Measurements from ENCODE around the gene ELK3. TPM values are rescaled to one million over a fixed set of nuclear protein-coding genes. Genes with fewer than 3 reads are reported as not detected.

ELK3 gene
- total and polyA plus RNA-seq, 9 of the 15 experiments (the other 6 are each of a cell fraction or from before 2014, with no cell fraction given) = 1.5 to 5.5 (median 2.9) TPM

GRCh38 chr12:96235484-96235826 is 41.3 kb downstream of the ELK3 start:
- Histone ChIP-seq H3K27ac (ENCODE audit: extremely low read depth, low read depth, low read length) (no peak overlapping the region), H3K4me2 (ENCODE audit: insufficient read depth, low read length) (no peak overlapping the region), H3K9me3 (replicated peaks; ENCODE audit: control insufficient read depth, insufficient read depth, low read depth, low read length) (no peaks in the 10 kb centered on the region), H3K4me1 (replicated peaks in 1 of 2; ENCODE audit: control insufficient read depth in 2 of 2, insufficient read depth in 2 of 2, low read length in 2 of 2) (peaks cover under 1 to 4% of the 10 kb centered on the region in 2 experiments; a peak in 2 of 5 replicates), H3K4me3 (no peak overlapping the region), H3K27me3 (ENCODE audit: control insufficient read depth in 2 of 2, insufficient read depth in 2 of 2, low read length in 2 of 2) (no peaks in the 10 kb centered on the region; a peak in 1 of 5 replicates), H3K36me3 (ENCODE audit: control insufficient read depth, insufficient read depth, low read length) (no peaks in the 10 kb centered on the region), H4K20me1 (replicated peaks; ENCODE audit: control insufficient read depth, insufficient read depth, low read length) (no peaks in the 10 kb centered on the region), H3K9ac (ENCODE audit: insufficient read depth in 1 of 2, low read depth in 2 of 2, low read length in 2 of 2) (no peak overlapping the region), H3K79me2 (ENCODE audit: control insufficient read depth, insufficient read depth, low read length) (no peaks in the 10 kb centered on the region), H2AFZ (ENCODE audit: low read depth, low read length) (no peak overlapping the region), H3K9me1 (ENCODE audit: control insufficient read depth, insufficient read depth, low read length) (no peaks in the 10 kb centered on the region)
- 60% methylated on average over 5 of the region's 5 CpGs for WGBS (ENCODE audit: insufficient coverage, low coverage, missing lambda C conversion rate)
- ATAC-seq (no peak), DNase-seq (ENCODE audit: extremely low read depth in 1 of 4, low spot score in 3 of 4) (no peak), FAIRE-seq (no peak)
- in situ Hi-C loops (cut with MboI) = no loop called here
- TF ChIP-seq RHOXF2B (CRISPR knock-in tag; conservative IDR thresholded peaks at IDR 0.05) = no peak
- no peak for TF ChIP-seq ERF (CRISPR knock-in tag; IDR thresholded peaks at IDR 0.05)
- TF ChIP-seq E2F8 (IDR thresholded peaks at IDR 0.05; ENCODE audit: low read depth, partially characterized antibody) = no peak
- TF ChIP-seq ZBTB7A (IDR thresholded peaks at IDR 0.05; ENCODE audit: borderline replicate concordance, control insufficient read depth, low read depth, low read length) = no peak
- no peak for TF ChIP-seq ZBTB1 (CRISPR knock-in tag; IDR thresholded peaks at IDR 0.05; ENCODE audit: borderline replicate concordance, low read depth)
- no peak for TF ChIP-seq TBL1XR1 (IDR thresholded peaks at IDR 0.05; ENCODE audit: low read length in 2 of 2)
- TF ChIP-seq CHD2 (IDR thresholded peaks at IDR 0.05; ENCODE audit: low read depth, low read length) = no peak
- TF ChIP-seq STAT5B (CRISPR knock-in tag; IDR thresholded peaks at IDR 0.05) = no peak
- no peak for TF ChIP-seq ZNF717 (CRISPR knock-in tag; IDR thresholded peaks at IDR 0.05)
- no peak for TF ChIP-seq SIX5 (IDR thresholded peaks at IDR 0.05; ENCODE audit: borderline replicate concordance in 1 of 2, insufficient read depth in 1 of 2, low read depth in 1 of 2, low read length in 2 of 2)
- no peak for TF ChIP-seq CBFA2T2 (conservative IDR thresholded peaks at IDR 0.05)
- TF ChIP-seq TAF15 (IDR thresholded peaks at IDR 0.05; ENCODE audit: low read depth, low read length) = no peak
- TF ChIP-seq HEY1 (CRISPR knock-in tag; IDR thresholded peaks at IDR 0.05; ENCODE audit: borderline replicate concordance) = no peak
- TF ChIP-seq GATAD2A (IDR thresholded peaks at IDR 0.05) = no peak
- no peak for TF ChIP-seq E2F6 (IDR thresholded peaks at IDR 0.05; ENCODE audit: borderline replicate concordance in 1 of 2, extremely low read depth in 1 of 2, insufficient read depth in 1 of 2, insufficient read length in 1 of 2, low read depth in 1 of 2, low read length in 1 of 2, poor library complexity in 1 of 2, severe bottlenecking in 1 of 2)
- TF ChIP-seq ZFP91 (CRISPR knock-in tag; IDR thresholded peaks at IDR 0.05) = no peak
- TF ChIP-seq SMARCC2 (IDR thresholded peaks at IDR 0.05; ENCODE audit: low read depth) = no peak
- no peak for TF ChIP-seq ZNF778 (CRISPR knock-in tag; IDR thresholded peaks at IDR 0.05)
- no peak for TF ChIP-seq FOXP1 (CRISPR knock-in tag; IDR thresholded peaks at IDR 0.05)
- ChIA-PET CTCF (ENCODE audit: low intra/inter-chr PET ratio) (no interaction called here), POLR2A (interaction anchor here (1.0 kb wide), 1 partner anchor 10 kb away, joined by 3 read pairs; no protein-coding TSS in a partner anchor)
- BruUV-seq (replicated peaks) = no TSS peak
- intact Hi-C loops (cut with micrococcal nuclease) = no loop called here
